GM12892 (cell line): Measurements from ENCODE around the gene SMOC1.

ENCODE experiments used
- POLR2A ChIP-seq: IDR thresholded peaks from 2 replicates; pipeline ENCODE4 v1.6.1; 2011; ENCODE audit warnings: low read depth, low read length, control low read depth
- POLR2AphosphoS5 ChIP-seq: IDR thresholded peaks from 2 replicates; pipeline ENCODE4 v1.6.1; 2011; ENCODE audit warnings: low read depth, low read length, control low read depth
- TAF1 ChIP-seq: IDR thresholded peaks from 2 replicates; pipeline ENCODE4 v1.6.1; 2011; ENCODE audit warnings: low read depth, mild to moderate bottlenecking, control low read depth, low read length, borderline replicate concordance

DNA sequence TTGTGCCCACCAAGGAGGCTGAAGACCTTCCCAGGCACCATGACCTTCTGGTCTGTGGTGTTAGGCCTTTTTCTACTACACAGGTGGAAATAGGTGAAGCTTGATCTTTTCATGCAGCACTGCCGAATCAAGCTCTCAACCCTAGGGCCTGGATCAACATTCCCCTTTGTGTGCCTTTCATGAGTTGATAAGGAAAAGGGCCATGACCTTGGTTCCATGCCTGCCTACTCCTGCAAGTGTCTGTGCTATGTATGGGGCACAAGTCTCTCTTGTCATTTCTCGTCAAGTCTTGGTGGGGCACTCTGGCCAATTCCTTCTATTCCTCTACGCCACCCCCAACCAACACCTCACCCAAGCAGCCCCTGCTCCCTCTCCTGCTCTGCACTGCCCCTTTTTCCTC, 155.0 kb downstream of the SMOC1 start:
- TF ChIP-seq TAF1: no peak
- TF ChIP-seq POLR2AphosphoS5: no peak
- TF ChIP-seq POLR2A: no peak
